Measurements from ENCODE around the gene LRP1B. TPM values are rescaled to one million over a fixed set of nuclear protein-coding genes. Genes with fewer than 3 reads are reported as not detected.

LRP1B gene
- total RNA-seq (2014; rRNA removed; shearing (Covaris generic)): 1.3 and 2.2 TPM in 2 replicates

DNA sequence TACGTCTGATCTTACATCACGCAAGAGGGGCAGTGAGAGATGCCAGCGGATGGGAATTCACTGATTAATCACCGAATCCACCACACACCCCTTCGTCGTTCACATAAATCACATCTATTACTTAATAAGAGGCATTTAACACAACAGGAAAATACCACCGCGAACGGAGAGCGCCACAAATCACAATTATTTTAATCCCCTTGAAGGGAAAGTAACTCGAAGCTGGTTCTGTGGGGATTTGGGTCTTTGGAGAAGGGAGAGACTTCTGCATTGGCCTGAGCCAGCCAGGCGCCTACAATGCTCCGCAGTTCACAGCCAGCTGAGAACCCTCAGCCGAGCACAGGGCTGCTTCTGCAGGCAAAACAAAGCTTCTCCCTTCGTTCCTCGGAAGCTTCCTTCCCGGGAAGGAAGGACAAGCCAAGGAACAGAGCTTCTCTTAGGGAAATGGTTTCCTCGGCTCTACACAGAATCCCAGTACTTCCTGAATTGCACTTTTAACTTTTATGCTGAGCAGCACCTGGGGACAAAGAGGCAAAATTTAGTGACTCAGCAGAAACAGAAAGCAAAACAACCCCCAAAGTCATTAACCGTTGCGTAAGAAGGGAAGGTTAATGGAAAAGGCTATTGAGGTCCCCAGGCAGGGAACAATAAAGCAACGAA lies at the start of gene LRP1B:
Gene LRP1B, minus strand, starts transcription at position 7 of the 660 bp plus-strand sequence. CDS start 287 bp downstream, outside the sequence.

Small RNA genes within 50 kb of the gene (small RNA-seq; reads per million reads assigned to genes)
- gene AC068287.1 (not detected), gene MTCO1P44 (not detected), gene RF00019 (not detected), gene RF02271 (not detected), gene RNU6-904P (not detected)
